Measurements from ENCODE around the gene MT1E.

DNA sequence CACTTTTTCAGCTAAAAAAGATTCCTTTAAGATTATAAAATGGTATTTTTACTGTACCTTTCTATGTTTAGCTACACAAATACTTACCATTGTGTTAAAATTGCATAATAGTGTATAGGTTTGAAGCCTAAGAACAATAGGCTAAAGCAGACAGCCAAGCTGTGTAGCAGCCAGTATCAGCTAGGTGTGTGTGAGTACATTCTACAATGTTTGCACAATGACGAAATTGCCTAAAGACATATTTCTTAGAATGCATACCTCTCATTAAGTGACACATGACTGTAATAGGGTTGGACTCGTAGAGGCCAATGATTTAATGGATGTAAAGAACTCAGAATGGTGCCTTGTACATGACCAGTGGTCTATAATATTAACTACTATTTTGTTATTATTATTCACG lies 24.2 kb downstream of the MT1E start:
- TF ChIP-seq, protein P1, sequence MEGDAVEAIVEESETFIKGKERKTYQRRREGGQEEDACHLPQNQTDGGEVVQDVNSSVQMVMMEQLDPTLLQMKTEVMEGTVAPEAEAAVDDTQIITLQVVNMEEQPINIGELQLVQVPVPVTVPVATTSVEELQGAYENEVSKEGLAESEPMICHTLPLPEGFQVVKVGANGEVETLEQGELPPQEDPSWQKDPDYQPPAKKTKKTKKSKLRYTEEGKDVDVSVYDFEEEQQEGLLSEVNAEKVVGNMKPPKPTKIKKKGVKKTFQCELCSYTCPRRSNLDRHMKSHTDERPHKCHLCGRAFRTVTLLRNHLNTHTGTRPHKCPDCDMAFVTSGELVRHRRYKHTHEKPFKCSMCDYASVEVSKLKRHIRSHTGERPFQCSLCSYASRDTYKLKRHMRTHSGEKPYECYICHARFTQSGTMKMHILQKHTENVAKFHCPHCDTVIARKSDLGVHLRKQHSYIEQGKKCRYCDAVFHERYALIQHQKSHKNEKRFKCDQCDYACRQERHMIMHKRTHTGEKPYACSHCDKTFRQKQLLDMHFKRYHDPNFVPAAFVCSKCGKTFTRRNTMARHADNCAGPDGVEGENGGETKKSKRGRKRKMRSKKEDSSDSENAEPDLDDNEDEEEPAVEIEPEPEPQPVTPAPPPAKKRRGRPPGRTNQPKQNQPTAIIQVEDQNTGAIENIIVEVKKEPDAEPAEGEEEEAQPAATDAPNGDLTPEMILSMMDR (IDR thresholded peaks at IDR 0.05; ENCODE audit: poor library complexity, severe bottlenecking): no peak
- TF ChIP-seq EP300 (conservative IDR thresholded peaks at IDR 0.05; ENCODE audit: poor library complexity, severe bottlenecking) (no peak), POLR2AphosphoS5 (IDR thresholded peaks at IDR 0.05) (no peak), EZH2 (IDR thresholded peaks at IDR 0.05; ENCODE audit: borderline replicate concordance, insufficient read depth, low read length, poor library complexity, severe bottlenecking) (no peak), RAD21 (conservative IDR thresholded peaks at IDR 0.05) (no peak), TAF1 (IDR thresholded peaks at IDR 0.05; ENCODE audit: low read depth) (no peak)
- TF ChIP-seq, protein P2, sequence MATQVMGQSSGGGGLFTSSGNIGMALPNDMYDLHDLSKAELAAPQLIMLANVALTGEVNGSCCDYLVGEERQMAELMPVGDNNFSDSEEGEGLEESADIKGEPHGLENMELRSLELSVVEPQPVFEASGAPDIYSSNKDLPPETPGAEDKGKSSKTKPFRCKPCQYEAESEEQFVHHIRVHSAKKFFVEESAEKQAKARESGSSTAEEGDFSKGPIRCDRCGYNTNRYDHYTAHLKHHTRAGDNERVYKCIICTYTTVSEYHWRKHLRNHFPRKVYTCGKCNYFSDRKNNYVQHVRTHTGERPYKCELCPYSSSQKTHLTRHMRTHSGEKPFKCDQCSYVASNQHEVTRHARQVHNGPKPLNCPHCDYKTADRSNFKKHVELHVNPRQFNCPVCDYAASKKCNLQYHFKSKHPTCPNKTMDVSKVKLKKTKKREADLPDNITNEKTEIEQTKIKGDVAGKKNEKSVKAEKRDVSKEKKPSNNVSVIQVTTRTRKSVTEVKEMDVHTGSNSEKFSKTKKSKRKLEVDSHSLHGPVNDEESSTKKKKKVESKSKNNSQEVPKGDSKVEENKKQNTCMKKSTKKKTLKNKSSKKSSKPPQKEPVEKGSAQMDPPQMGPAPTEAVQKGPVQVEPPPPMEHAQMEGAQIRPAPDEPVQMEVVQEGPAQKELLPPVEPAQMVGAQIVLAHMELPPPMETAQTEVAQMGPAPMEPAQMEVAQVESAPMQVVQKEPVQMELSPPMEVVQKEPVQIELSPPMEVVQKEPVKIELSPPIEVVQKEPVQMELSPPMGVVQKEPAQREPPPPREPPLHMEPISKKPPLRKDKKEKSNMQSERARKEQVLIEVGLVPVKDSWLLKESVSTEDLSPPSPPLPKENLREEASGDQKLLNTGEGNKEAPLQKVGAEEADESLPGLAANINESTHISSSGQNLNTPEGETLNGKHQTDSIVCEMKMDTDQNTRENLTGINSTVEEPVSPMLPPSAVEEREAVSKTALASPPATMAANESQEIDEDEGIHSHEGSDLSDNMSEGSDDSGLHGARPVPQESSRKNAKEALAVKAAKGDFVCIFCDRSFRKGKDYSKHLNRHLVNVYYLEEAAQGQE (IDR thresholded peaks at IDR 0.05; ENCODE audit: borderline replicate concordance): no peak
